Fibroblast of skin of right quadriceps (primary cell): Measurements from ENCODE around the gene USP32.

Source experiments
- DNase-seq: peaks from one replicate; pipeline ENCODE4 v3.0.0-alpha.2; 2013

The USP32 gene

DNA sequence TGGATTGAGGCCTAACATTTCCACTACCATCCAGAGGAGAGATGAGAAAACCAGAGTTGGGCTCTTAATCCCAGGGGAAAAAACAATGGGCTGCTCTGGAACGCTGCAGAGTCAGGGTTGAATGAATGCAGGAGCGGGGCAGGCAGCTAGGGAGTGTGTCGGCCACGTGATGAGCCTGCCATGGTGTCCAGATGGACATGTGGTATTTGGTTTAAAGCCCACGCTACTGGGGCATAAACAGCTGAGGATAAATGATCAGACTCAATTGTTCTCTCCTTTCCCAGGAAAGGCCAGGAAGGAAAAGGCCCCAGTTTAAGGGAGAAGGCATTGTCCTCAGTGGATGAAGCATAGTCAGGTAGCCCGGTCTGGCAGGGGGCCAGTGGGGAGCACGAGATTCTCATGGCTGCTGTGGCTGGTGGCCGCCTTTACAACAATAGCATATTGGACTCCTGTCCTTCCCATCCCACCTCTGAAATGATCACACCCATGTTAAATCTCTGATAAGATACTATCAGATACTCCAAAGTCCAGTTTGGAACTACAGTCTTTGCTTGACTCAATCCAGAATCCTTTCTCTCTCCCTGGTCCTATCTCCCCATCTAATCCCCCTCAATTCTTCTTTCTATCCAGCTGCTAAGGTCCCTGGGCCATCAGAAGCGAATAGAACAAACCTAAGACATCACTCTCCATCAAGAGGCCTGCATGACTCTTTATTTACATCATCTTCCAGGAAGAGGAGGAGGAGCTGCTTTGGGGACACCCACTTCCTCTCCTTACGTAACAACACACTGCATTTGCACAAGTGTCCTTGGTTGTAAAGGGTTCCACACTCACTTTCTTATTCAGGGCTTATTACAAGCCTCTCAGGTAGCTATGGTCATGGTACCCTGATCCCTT, 221.8 kb downstream of the USP32 start:
- peak; percentile 49 for DNase-seq

DNA sequence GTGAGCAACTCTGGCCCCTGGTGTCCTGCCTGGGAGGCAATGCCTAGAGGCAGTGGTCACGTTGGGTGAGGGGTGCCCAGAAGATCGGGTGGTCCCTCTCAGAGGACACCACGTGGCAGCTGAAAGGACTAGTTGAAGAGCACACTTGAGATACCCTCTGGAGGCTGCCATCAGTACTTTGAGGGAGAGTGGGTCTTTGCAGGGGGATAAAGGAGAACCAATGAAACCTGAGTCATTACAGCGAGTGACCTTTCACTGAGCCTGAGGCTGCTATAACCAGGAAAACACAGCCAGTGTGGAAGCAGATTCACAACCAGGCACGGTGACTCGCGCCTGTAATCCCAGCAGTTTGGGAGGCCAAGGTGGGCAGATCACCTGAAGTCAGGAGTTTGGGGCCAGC, 223.3 kb downstream of the USP32 start:
- no peak for DNase-seq

DNA sequence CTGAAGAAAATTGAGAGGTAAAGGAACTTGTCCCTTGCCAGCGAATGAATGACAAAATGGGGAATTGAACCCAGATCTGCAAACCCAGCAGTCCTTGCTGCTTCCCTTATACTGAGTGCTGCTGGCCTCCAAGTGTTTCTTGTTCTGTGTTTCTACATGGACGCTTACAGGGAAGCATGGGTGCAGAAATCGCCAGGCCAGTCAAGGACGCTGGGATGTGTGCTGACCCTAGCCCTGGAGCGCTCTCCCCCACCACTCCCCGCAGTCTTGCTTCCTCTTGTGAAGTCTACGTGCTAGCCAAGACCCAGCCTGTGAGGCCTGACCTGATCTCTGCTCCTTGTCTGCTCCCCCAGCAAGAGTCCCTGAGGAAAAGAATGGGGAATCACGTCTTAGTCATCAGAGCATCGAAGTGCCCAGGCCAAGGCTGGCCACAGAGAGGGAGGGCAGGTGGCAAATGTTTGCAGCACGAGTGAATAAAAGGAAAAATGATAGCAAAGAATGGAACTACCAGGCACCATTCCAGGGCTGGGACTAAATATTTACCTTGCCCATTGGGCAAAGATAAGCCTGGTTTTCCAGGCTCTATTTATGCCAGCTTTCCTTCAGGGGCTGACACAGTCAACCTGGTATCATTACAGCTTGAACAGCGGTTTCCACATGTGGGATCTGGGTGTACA, 224.7 kb downstream of the USP32 start:
- no peak for DNase-seq

DNA sequence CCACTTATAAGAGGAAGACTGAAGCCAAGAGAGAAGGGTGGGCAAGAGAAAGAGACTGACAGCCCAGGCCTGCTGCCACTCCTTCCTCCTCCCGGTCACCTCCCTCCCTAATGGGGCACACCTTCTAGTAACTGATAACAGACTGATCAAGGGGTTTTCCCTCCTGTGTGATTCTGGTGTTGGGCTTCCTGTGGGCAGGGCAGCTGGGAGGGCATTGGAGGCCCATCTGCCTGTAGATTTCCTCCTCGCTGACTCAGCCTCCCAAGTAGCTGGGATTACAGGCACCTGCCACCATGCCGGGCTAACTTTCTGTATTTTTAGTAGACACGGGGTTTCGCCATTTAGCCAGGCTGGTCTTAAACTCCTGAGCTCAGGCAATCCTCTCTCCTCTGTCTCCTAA, 226.0 kb downstream of the USP32 start:
- DNase-seq: no peak

DNA sequence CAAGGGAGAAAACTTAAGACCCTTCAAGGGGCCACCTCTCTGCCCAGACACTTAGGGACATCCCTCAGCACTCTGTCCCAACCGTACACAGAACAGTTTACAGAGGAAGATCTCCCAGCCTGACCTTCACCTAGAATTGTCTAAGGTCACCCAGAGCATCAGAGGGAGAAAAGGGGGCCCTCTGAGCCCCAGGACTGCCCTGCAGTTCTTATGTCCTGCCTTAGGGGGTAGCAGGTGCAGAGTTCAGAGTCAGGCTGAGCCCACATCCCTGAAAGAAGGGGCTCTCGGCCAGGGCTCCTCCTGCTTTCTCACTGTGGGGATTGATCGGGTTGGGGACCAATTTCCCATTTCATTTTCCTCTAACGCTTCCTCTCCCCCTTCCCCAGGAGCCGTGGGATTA, 226.7 kb downstream of the USP32 start:
- no peak for DNase-seq

DNA sequence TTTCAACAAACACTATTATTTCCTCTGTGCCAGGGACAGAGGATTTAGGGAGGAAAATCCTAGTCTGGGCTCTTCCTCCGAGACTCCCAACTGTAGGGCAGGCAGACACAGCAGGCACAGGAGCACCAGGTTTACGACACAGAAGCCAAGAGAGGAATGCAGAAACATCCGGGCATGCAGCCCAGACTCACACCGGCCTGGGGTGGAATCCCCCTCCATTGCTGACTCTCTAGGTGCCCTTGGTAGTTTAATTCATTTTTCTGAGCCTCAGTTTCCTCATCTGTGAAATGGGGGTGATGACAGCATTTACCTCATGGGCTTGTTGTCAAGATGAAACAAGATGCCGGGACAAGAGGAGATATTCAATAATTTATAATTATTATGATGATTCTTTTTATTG, 227.2 kb downstream of the USP32 start:
- DNase-seq: no peak

DNA sequence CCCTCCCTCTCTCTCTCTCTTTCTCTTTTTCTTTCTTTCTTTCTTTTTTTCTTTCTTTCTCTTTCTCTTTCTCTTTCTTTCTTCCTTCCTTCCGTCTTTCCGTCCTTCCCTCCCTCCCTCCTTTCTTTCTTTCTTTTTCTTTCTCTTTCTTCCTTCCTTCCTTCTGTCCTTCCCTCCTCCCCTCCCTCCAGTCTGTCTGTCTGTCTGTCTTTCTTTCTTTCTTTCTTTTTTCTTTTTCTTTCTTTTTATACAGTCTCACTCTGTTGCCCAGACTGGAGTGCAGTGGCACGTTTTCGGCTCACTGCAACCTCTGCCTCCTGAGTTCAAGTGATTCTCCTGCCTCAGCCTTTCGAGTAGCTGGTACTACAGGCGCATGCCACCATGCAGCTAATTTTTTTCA, 227.8 kb downstream of the USP32 start:
- no peak for DNase-seq

DNA sequence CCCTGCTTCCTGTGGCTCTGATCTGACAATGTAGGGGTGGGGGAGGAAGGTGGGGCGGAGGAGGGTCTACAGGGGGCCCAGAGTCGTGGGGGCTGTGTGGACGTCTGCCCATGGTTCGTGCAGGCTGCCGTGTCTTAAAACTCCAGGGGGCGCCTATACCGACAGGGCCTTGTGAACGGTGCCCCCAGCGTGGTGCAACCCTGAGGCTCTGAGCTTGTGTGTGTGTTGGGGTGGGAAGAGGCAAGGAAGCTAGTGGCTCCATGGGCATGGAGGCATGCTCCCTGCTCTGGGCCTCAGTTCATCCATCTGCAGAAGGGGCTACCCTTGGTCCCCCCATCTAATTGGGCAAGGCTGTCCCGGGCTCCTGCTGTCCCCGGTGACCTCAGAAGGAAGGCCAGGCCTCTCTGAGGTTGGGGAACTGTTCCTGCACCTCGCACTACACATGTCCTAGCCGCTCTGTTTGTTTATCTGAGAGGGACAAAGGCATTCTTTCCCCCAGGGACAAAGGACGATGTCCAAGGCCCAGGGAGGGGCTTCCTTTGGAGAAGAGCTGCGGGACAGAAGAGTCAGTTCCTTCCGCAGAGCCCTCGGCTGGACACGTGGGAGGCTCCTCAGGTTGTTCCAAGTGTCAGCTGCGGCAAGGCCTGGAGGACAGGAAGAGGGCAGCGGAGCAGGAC, 228.7 kb downstream of the USP32 start:
- DNase-seq: no peak

DNA sequence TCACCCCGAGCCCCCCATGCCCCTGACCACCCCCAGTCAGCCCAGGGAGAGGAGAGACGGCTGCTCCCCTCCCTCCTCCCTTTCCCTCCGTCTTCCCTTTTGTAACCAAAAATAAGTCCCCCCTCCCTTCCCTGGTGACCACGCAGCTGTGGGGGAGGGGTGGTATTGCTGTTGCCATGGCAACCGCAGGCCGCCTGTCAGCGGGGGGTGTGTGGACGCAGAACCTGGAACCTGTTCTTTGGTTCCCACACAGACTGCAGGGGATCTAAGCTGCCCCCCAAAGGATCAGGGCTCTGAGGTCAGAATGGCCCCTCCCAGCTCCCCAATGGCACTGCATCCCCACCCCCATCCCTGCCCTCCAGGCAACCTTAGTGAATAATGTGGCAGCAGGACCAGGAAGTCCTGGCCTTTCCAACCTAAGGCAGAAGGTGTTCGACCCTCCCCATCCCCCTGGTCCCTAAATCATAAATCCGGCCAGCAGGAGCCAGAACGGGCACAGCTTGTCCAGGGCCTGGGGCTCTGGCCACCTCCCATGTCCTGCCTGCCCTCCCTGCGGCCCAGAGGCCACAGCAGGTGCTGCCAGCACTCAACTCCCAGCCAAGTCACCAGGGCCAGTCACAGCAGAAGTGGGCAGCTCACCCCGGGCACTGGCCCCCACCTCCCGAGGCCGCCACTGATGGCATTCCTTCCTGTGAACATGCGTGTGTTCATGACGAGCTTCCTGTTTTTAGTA, 230.2 kb downstream of the USP32 start:
- DNase-seq: no peak

DNA sequence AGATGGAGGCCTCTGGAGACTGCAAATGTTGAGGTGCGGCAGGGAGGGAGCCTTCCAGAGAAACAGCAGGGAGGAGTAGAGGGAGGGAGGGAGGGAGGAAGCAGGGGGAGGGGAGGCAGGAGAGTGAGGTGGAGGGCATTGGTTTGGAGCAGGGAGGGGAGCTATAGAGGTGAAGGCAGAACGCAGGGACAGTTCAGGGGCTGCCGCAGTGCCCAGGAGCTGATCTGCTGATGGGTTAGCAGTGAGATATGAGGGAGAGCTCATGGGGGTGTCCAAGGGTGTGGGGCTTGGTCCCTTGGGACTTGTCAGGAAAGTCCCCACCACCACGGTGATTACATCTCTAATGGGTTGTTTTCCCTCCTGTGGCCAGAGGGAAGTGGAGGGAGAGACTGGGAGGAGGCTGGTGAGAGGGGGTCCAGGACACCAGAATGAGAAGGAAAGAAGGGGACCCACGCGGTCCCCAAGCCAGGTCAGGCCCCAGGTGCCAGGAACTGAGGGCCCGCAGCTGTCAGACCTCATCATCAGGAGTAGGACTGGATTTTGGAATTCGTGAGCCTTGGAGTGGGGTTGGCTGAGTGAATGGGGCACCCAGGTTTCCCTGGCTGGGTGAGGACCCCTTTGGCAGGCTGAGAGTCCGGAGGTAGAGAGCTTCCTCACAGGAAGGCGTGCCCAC, 231.0 kb downstream of the USP32 start:
- no peak for DNase-seq

DNA sequence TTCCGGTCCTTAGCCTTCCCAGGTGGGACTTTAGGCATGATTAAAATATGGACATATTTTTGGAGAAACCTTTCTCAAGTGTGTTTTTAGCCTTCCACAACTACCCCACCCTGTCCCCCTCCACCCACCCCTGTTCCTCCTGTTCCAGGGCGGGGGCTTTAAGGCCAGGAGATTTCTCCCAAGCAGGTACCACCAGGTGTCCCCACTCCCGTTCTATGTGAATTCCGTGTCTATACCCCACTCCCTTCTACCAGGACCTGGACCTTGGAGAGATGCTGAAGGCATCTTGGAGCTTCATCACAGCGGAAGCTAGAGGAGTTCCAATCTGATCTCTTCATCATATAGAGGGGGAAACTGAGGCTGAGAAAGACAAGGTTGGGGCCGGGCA, 232.5 kb downstream of the USP32 start:
- no peak for DNase-seq

DNA sequence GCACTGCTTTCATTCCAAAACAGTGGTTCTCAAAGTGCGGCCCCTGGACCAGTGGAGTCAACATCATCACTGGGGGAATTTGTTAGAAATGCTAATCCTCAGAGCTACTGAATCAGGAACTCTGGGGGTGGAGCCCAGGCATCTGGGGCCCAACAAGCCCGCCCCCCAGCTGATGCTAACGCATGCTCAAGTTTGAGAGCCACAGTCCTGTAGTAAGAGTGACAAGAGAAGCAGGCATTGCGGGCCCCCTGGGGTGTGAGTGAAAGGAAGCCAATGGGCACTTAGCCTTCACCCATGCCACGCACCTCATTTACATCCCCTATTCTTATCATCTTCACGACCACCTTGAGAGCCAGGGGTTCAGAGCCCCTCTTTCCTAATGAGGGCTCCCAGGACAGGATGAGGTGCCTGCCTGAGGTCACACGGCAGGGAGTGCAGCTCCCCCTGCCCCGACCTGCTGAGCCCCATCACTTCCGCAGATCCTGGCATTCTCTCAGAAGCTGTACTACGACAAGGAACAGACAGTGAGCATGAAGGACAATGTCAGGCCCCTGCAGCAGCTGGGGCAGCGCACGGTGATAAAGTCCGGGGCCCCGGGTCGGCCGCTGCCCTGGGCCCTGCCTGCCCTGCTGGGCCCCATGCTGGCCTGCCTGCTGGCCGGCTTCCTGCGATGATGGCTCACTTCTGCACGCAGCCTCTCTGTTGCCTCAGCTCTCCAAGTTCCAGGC, 233.0 kb downstream of the USP32 start:
- no peak for DNase-seq

DNA sequence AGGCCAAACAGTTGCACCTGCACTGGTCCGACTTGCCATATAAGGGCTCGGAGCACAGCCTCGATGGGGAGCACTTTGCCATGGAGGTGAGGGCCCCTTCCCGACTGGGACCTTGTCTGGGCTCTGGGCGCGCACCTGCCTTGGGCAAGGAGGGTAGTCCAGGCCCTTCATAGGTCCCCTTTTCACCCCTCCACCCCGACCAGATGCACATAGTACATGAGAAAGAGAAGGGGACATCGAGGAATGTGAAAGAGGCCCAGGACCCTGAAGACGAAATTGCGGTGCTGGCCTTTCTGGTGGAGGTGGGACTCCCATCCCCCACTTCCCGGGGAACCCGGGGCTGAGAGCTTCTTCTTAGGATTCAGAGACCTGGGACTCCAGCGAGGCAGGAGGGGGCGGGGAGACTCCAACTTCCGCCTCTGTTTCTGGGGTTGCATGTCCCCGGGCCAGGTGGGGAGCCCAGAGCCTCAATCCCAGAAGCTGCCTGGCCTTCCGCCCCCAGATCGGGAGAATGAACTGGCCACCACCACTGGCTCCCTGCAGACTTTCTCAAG, 234.4 kb downstream of the USP32 start:
- no peak for DNase-seq

DNA sequence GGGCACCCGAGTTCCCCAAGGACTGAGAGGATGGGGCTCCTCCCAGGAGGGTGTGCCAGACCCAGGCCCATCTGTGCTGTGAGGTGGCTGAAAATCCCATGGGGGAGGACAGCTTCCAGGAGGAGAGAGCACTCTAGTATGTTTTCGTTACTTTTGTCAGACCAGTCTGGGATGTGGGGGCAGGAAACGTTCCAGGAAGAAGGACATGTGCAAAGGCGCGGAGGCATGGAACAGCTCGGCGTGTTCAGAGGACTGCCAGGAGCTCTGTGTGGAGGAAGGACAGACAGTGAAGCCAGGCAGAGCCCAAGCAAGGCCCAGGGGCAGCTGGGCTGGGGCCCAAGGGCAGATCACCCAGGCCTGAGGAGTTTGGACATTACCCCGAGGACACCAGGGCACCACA, 235.2 kb downstream of the USP32 start:
- no peak for DNase-seq

DNA sequence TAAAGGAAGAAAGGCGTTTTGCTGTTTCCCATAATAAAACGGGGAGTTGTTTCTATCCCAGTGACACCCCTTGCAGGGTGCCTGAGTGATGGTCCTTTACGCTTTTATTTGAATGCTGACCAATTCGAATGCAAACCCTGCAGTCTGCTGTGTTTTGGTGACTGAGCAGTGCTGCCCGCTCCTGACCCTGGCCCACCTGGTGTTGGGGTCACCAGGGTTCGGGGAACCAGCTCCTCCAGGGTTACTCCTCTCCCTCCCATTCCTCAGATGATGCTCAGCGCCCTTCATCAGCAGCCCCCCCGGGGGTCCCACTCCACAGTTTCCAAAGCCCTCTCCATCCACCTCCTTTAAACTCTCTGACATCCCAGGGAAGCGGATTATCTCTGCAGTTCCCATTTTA, 236.1 kb downstream of the USP32 start:
- no peak for DNase-seq

DNA sequence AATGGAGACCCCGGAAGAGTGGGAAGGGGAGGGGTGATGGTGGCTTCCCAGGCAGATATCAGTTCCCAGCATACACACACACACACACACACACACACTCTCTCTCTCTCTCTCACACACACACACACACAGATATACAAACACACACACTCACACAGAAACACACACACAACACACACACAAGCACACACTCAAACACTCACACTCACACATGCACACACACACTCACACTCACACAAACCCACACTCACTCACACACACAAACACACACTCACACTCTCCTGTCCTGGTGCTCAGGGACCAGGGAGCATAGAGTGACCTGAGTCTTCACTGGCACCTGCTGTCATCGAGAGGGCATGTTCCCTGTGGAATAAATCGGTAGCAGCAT, 236.5 kb downstream of the USP32 start:
- no peak for DNase-seq

DNA sequence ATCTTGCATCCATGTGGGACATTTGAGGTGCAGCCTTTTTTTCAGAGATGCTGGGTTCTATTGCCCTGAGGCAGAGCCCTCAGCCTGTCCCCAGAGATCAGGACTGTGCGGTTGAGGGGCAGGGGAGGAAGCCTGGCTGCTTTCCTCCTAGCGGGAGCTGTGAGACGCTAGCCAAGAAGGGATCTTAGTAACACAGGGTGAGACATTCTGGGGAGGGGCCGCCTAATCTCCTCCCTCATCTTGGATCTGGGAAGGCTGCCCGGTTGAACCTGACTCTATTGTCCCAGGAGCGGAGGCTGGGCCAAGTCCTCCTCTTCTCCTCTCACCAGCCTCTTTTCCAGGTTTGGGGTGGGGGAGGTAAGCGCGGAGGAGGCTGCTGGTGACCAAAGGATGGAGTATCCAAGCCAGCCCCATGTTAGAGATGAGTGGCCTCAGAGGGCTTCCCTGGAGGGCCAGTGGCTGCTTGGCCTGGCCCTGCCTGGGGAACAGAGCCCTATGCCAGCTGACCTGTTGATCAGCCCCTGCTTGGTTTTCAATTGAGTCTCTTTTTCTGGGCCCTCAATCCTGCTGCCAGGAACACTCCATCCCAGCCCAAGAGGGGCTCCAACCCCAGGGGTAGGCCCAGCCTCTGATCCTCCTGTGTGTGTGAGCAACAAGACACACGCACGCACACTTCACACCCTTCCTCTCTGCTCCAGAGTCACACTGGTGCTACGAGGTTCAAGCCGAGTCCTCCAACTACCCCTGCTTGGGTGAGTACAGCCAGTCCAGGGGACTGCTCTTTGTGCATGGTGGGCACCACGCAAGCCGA, 237.1 kb downstream of the USP32 start:
- DNase-seq: peak; percentile 83

DNA sequence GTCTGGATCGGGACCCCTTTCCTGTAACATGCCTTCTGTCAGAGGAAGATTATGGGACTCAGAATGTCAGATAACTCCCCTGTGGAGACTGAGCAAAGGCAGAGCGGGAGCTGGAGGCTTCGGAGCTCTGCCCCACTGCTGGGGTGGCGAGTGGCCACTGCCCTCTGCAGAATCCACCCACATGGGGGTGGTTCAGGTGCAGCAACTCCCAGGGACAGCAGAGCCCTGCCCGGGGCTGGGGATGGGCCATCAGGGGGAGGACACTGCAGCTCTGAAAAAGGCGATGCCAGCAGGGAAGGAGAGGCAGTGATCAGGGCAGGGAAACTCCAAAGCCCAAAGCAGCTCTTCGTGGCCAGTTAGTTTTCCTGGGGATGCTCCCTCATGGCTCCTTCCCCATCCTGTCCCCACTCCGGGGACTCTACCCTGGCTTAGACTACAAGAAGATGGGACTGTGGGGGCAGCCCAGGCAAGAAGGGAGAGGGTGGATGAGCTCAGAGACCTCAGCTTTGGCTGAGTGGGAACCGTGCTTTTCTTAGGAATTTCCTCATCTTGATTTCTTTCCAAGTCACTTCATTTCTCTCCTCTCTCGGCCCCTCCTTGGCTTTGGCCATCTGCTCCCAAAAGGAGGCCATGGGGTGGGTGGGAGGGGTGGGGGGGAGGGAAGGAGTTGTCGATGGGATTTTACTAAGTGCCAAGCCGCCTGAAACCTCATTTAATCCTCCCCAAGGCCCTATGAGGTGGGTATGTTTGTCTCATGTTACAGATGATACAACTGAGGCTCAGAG, 238.1 kb downstream of the USP32 start:
- DNase-seq: no peak

DNA sequence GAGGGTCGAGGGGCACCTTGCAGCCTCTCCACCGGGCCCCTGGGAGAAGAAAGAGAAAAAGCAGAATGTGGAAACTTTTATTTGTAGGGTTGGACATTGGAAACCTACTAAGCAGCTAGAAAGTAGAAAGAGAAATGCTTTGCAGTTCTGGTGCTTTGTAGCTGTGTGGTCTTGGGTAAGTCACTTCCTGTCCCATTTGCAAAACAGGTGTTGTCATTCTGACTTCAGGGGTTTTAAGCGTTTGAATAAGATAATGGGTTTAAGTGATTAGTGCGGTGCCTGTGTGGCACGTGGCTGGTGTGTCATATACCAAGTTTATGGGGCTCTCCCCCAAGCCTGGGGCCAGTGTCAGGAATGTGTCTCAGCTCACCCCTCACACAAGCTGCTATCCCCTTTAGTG, 240.6 kb downstream of the USP32 start:
- no peak for DNase-seq
